GM23338 (cell line): ENCODE data around the gene CLGN. TPM values are rescaled to one million over a fixed set of nuclear protein-coding genes. Genes with fewer than 3 reads are reported as not detected.

Experiments used
- ATAC-seq: fragments of 200-7000 bp; cut with Tn5 transposase; 3 replicates; pipeline ENCODE4 v1.9.1; 2020
- DNase-seq: peaks from one replicate; pipeline ENCODE4 v3.0.0-alpha.2; 2015; ENCODE audit warnings: low spot score
- H2AFZ ChIP-seq: fragments of 200-600 bp; sonication (generic); 2 replicates; pipeline ENCODE4 v1.8.0; 2016; ENCODE audit warnings: antibody characterized with exemption, mild to moderate bottlenecking, moderate library complexity
- H3F3A ChIP-seq: fragments of 200-600 bp; sonication (generic); replicated peaks from 2 replicates; pipeline ENCODE4 v1.8.0; 2017; ENCODE audit warnings: antibody characterized with exemption, mixed run types, low read depth
- H3K27ac ChIP-seq: fragments of 200-600 bp; sonication (generic); 2 replicates; pipeline ENCODE4 v1.6.1; 2016; ENCODE audit warnings: low read depth
- H3K27me3 ChIP-seq: fragments of 200-600 bp; sonication (generic); 2 replicates; pipeline ENCODE4 v1.8.0; 2016; ENCODE audit warnings: mild to moderate bottlenecking, mixed run types, moderate library complexity; ENCODE audit not compliant: insufficient read depth
- H3K36me3 ChIP-seq: fragments of 200-600 bp; sonication (generic); 2 replicates; pipeline ENCODE4 v1.8.0; 2016; ENCODE audit warnings: mild to moderate bottlenecking; ENCODE audit not compliant: insufficient read depth
- H3K4me1 ChIP-seq: fragments of 200-600 bp; sonication (generic); 2 replicates; pipeline ENCODE4 v1.8.0; 2016; ENCODE audit warnings: mild to moderate bottlenecking, moderate library complexity; ENCODE audit not compliant: insufficient read depth
- H3K4me2 ChIP-seq: fragments of 200-600 bp; sonication (generic); 2 replicates; pipeline ENCODE4 v1.7.1; 2017; ENCODE audit warnings: mixed run types
- H3K4me3 ChIP-seq: fragments of 200-600 bp; sonication (generic); 2 replicates; pipeline ENCODE4 v1.6.1; 2016; ENCODE audit warnings: mixed run types
- H3K79me2 ChIP-seq: fragments of 200-600 bp; sonication (generic); replicated peaks from 2 replicates; pipeline ENCODE4 v1.8.0; 2017; ENCODE audit warnings: mild to moderate bottlenecking; ENCODE audit not compliant: insufficient read depth
- H3K9me2 ChIP-seq: fragments of 200-600 bp; sonication (generic); 2 replicates; pipeline ENCODE4 v1.8.0; 2017; ENCODE audit not compliant: insufficient read depth
- H4K20me1 ChIP-seq: fragments of 200-600 bp; sonication (generic); replicated peaks from 2 replicates; pipeline ENCODE4 v1.8.0; 2017; ENCODE audit warnings: mild to moderate bottlenecking; ENCODE audit not compliant: insufficient read depth
- H3K27ac Mint-ChIP-seq: 2 replicates; pipeline ENCODE4 v1.8.0; 2020; ENCODE audit warnings: inconsistent platforms, mild to moderate bottlenecking, moderate library complexity, mixed read lengths
- H3K27me3 Mint-ChIP-seq: 3 replicates; pipeline ENCODE4 v1.8.0; 2022; ENCODE audit warnings: low read depth, mild to moderate bottlenecking, moderate library complexity, mixed read lengths, inconsistent platforms; ENCODE audit not compliant: insufficient read depth, poor library complexity
- H3K36me3 Mint-ChIP-seq: 3 replicates; pipeline ENCODE4 v1.8.0; 2021; ENCODE audit warnings: low read depth, mild to moderate bottlenecking, inconsistent platforms, moderate library complexity, mixed read lengths
- H3K4me1 Mint-ChIP-seq: 3 replicates; pipeline ENCODE4 v1.8.0; 2020; ENCODE audit warnings: mild to moderate bottlenecking, inconsistent platforms, mixed read lengths
- H3K4me3 Mint-ChIP-seq: 3 replicates; pipeline ENCODE4 v1.8.0; 2021; ENCODE audit warnings: moderate library complexity, mild to moderate bottlenecking, inconsistent platforms, mixed read lengths
- H3K9me3 Mint-ChIP-seq: 3 replicates; pipeline ENCODE4 v1.8.0; 2020; ENCODE audit warnings: moderate library complexity, mild to moderate bottlenecking, inconsistent platforms, mixed read lengths
- CREB1 ChIP-seq: fragments of 250-450 bp; sonication (Bioruptor Pico); IDR thresholded peaks from 2 replicates; pipeline ENCODE4 v1.5.0; 2020; ENCODE audit warnings: low read depth, mild to moderate bottlenecking, moderate library complexity
- ETS1 ChIP-seq: IDR thresholded peaks from 2 replicates; pipeline ENCODE4 v1.6.1; 2016; ENCODE audit warnings: antibody characterized with exemption
- EZH2 ChIP-seq: fragments of 200-600 bp; sonication (generic); IDR thresholded peaks from one replicate; pipeline ENCODE4 v1.8.0; 2017; ENCODE audit warnings: antibody characterized with exemption, mild to moderate bottlenecking, low read depth; ENCODE audit not compliant: unreplicated experiment
- EZH2phosphoT487 ChIP-seq: fragments of 200-600 bp; sonication (generic); IDR thresholded peaks from one replicate; pipeline ENCODE4 v1.8.1; 2018; ENCODE audit warnings: antibody characterized with exemption; ENCODE audit not compliant: unreplicated experiment
- JUNB ChIP-seq: IDR thresholded peaks from one replicate; pipeline ENCODE4 v1.6.1; 2016; ENCODE audit warnings: antibody characterized with exemption; ENCODE audit not compliant: unreplicated experiment
- NANOG ChIP-seq: IDR thresholded peaks from 2 replicates; pipeline ENCODE4 v1.6.1; 2016; ENCODE audit warnings: antibody characterized with exemption, borderline replicate concordance
- POLR2AphosphoS5 ChIP-seq: IDR thresholded peaks from 2 replicates; pipeline ENCODE4 v1.6.1; 2016; ENCODE audit warnings: antibody characterized with exemption, low read depth
- STAT1 ChIP-seq: IDR thresholded peaks from one replicate; pipeline ENCODE4 v1.6.1; 2016; ENCODE audit warnings: antibody characterized with exemption; ENCODE audit not compliant: unreplicated experiment
- ZNF114 ChIP-seq: fragments of 250-450 bp; sonication (Bioruptor Pico); IDR thresholded peaks from 2 replicates; pipeline ENCODE4 v1.5.0; 2020; ENCODE audit warnings: mild to moderate bottlenecking, moderate library complexity
- ZNF331 ChIP-seq: fragments of 250-450 bp; sonication (Bioruptor Pico); IDR thresholded peaks from 2 replicates; pipeline ENCODE4 v1.5.0; 2020; ENCODE audit warnings: low read depth, mild to moderate bottlenecking, moderate library complexity
- ZNF462 ChIP-seq: fragments of 250-450 bp; sonication (Bioruptor Pico); IDR thresholded peaks from 2 replicates; pipeline ENCODE4 v1.5.0; 2020; ENCODE audit warnings: mild to moderate bottlenecking, moderate library complexity
- polyA plus RNA-seq: library from polyadenylated mRNA; unstranded; fragments of >200 nt; fragmentation: Nextera tagmentation; extraction: Ambion mirVana; gene quantifications from 2 replicates; pipeline ENCODE4 v1.2.1, GENCODE V29; 2016
- total RNA-seq: library from RNA; depleted of rRNA; stranded (reverse); fragments of >200 nt; shearing (Covaris generic); gene quantifications from 2 replicates; pipeline ENCODE4 v1.2.3, GENCODE V29; 2014
- TF ChIP-seq, protein P1 (sequence below): IDR thresholded peaks from one replicate; pipeline ENCODE4 v1.6.1; 2018; ENCODE audit warnings: antibody characterized with exemption; ENCODE audit not compliant: unreplicated experiment
- TF ChIP-seq, protein P2 (sequence below), 2 experiments: fragments of 200-600 bp in 1 of 2; sonication (generic) in 1 of 2; conservative IDR thresholded peaks; 2 replicates each; pipeline versions ENCODE4 v1.5.1 to v1.6.1; 2016 to 2017; ENCODE audit warnings: antibody characterized with exemption in 2 of 2, low read depth in 2 of 2, mild to moderate bottlenecking in 2 of 2, moderate library complexity in 1 of 2

The CLGN gene
- total and polyA plus RNA-seq, 2 experiments from 2014 or later = 4.0 to 5.2 TPM

- Histone ChIP-seq H3K4me2 (no peak overlapping the region), H3K79me2 (no peaks in the 10 kb centered on the region), H3K27me3 (no peaks in the 10 kb centered on the region), H3K4me3 (no peak overlapping the region), H3K36me3 (no peaks in the 10 kb centered on the region), H3K4me1 (no peaks in the 10 kb centered on the region), H3F3A (no peaks in the 10 kb centered on the region), H2AFZ (no peak overlapping the region), H3K27ac (no peak overlapping the region), H4K20me1 (no peaks in the 10 kb centered on the region), H3K9me2 (no peaks in the 10 kb centered on the region)
- no peak for TF ChIP-seq ZNF331 (CRISPR knock-in tag)
- TF ChIP-seq ETS1 = no peak
- TF ChIP-seq ZNF114 = no peak
- TF ChIP-seq, protein P1, sequence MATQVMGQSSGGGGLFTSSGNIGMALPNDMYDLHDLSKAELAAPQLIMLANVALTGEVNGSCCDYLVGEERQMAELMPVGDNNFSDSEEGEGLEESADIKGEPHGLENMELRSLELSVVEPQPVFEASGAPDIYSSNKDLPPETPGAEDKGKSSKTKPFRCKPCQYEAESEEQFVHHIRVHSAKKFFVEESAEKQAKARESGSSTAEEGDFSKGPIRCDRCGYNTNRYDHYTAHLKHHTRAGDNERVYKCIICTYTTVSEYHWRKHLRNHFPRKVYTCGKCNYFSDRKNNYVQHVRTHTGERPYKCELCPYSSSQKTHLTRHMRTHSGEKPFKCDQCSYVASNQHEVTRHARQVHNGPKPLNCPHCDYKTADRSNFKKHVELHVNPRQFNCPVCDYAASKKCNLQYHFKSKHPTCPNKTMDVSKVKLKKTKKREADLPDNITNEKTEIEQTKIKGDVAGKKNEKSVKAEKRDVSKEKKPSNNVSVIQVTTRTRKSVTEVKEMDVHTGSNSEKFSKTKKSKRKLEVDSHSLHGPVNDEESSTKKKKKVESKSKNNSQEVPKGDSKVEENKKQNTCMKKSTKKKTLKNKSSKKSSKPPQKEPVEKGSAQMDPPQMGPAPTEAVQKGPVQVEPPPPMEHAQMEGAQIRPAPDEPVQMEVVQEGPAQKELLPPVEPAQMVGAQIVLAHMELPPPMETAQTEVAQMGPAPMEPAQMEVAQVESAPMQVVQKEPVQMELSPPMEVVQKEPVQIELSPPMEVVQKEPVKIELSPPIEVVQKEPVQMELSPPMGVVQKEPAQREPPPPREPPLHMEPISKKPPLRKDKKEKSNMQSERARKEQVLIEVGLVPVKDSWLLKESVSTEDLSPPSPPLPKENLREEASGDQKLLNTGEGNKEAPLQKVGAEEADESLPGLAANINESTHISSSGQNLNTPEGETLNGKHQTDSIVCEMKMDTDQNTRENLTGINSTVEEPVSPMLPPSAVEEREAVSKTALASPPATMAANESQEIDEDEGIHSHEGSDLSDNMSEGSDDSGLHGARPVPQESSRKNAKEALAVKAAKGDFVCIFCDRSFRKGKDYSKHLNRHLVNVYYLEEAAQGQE = no peak
- no peak for TF ChIP-seq ZNF462 (CRISPR knock-in tag)
- no peak for TF ChIP-seq JUNB
- TF ChIP-seq EZH2phosphoT487 = no peak
- TF ChIP-seq NANOG = no peak
- no peak for TF ChIP-seq EZH2
- no peak for TF ChIP-seq CREB1 (CRISPR knock-in tag)
- no peak for TF ChIP-seq POLR2AphosphoS5
- TF ChIP-seq, protein P2, sequence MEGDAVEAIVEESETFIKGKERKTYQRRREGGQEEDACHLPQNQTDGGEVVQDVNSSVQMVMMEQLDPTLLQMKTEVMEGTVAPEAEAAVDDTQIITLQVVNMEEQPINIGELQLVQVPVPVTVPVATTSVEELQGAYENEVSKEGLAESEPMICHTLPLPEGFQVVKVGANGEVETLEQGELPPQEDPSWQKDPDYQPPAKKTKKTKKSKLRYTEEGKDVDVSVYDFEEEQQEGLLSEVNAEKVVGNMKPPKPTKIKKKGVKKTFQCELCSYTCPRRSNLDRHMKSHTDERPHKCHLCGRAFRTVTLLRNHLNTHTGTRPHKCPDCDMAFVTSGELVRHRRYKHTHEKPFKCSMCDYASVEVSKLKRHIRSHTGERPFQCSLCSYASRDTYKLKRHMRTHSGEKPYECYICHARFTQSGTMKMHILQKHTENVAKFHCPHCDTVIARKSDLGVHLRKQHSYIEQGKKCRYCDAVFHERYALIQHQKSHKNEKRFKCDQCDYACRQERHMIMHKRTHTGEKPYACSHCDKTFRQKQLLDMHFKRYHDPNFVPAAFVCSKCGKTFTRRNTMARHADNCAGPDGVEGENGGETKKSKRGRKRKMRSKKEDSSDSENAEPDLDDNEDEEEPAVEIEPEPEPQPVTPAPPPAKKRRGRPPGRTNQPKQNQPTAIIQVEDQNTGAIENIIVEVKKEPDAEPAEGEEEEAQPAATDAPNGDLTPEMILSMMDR (conservative IDR thresholded peaks at IDR 0.05; ENCODE audit: low read depth in 2 of 2) = no peak
- TF ChIP-seq STAT1 = no peak
- no peak overlapping the region for H3K27ac Mint-ChIP-seq
- no peak for DNase-seq
- no peak for ATAC-seq
- H3K27me3 Mint-ChIP-seq = peaks cover 2% of the 10 kb centered on the region
- H3K36me3 Mint-ChIP-seq = no peaks in the 10 kb centered on the region
- H3K4me3 Mint-ChIP-seq = no peak overlapping the region
- H3K9me3 Mint-ChIP-seq = no peaks in the 10 kb centered on the region
- peaks cover 2% of the 10 kb centered on the region for H3K4me1 Mint-ChIP-seq
Observed at GRCh38 chr4:140355288-140355687, 72.2 kb downstream of the CLGN start.
